Gastrocnemius medialis (tissue), 4 donors: ENCODE data around the gene MRPL22. TPM values are rescaled to one million over a fixed set of nuclear protein-coding genes. Genes with fewer than 3 reads are reported as not detected.

Source experiments
- ATAC-seq, 2 donors: fragments of 150-250 bp; one replicate each; pipeline ENCODE4 v1.9.1; 2016
- DNase-seq, 2 donors: peaks; one replicate each; pipeline ENCODE4 v3.0.0-alpha.2; 2019
- H3K27ac ChIP-seq, 4 donors: fragments of 200-600 bp; sonication (generic); 1 replicate in 1 of 4; 2 replicates in 3 of 4; pipeline ENCODE4 v1.5.1; 2016 to 2018; ENCODE audit warnings: mild to moderate bottlenecking in 2 of 4, moderate library complexity in 1 of 4
- H3K27me3 ChIP-seq, 3 donors: fragments of 200-600 bp; sonication (generic) in 2 of 3; 1 replicate in 1 of 3; 2 replicates in 2 of 3; pipeline versions ENCODE4 v1.5.1 to v1.6.0; 2016 to 2019; ENCODE audit warnings: mild to moderate bottlenecking in 1 of 3, moderate library complexity in 1 of 3
- H3K36me3 ChIP-seq, 2 donors: fragments of 200-600 bp; sonication (generic) in 1 of 2; one replicate each; pipeline ENCODE4 v1.5.1; 2017 to 2018
- H3K4me1 ChIP-seq, 2 donors: fragments of 200-600 bp; sonication (generic) in 1 of 2; one replicate each; pipeline ENCODE4 v1.5.1; 2016 to 2017; ENCODE audit warnings: mild to moderate bottlenecking in 2 of 2
- H3K4me3 ChIP-seq, 4 donors: fragments of 200-600 bp; sonication (generic) in 3 of 4; 1 replicate in 1 of 4; 2 replicates in 3 of 4; pipeline ENCODE4 v1.5.1; 2016 to 2019; ENCODE audit warnings: mild to moderate bottlenecking in 2 of 4
- H3K9me3 ChIP-seq, 3 donors: fragments of 200-600 bp; sonication (generic) in 2 of 3; 1 replicate in 1 of 3; 2 replicates in 2 of 3; pipeline ENCODE4 v1.5.1; 2016 to 2019
- CTCF ChIP-seq, 5 experiments: fragments of 450-650 bp in 3 of 5; fragments of 200-600 bp in 2 of 5; sonication (generic) in 2 of 5; IDR thresholded peaks in 4 of 5; conservative IDR thresholded peaks in 1 of 5; 1 replicate in 4 of 5; 2 replicates in 1 of 5; pipeline ENCODE4 v1.5.1; 2016 to 2019; ENCODE audit warnings: antibody characterized with exemption in 5 of 5, mild to moderate bottlenecking in 3 of 5, moderate library complexity in 3 of 5
- POLR2A ChIP-seq, 2 donors: fragments of 450-650 bp; IDR thresholded peaks; one replicate each; pipeline ENCODE4 v1.6.1; 2017; ENCODE audit warnings: antibody characterized with exemption in 2 of 2, mild to moderate bottlenecking in 2 of 2, moderate library complexity in 2 of 2
- in situ Hi-C, 4 donors: fragments of 200-750 bp; cut with MboI; loops; one replicate each; pipeline versions ENCODE4 v1.15.0 to v1.8.0; 2017; ENCODE audit warnings: low sequenced_read_pairs in 4 of 4
- intact Hi-C: fragments of 100-400 bp; cut with DNase I; formaldehyde crosslinking; loops from one replicate; pipeline ENCODE4 v1.15.1; 2023; ENCODE audit warnings: low total_unique reads
- total RNA-seq, 4 donors: library from RNA; depleted of rRNA; stranded (reverse); fragments of >200 nt; gene quantifications; one replicate each; pipeline versions ENCODE4 v1.1.0 to v1.2.3, GENCODE V29; 2016

MRPL22 gene
- total RNA-seq, result 10 to 100 TPM; 13.6 to 22.5 (median 21.0) TPM

GRCh38 chr5:154940772-154941620 is at the start of gene MRPL22:
MRPL22 (plus strand) TSS chr5:154941073; CDS start chr5:154941111, 38 bp downstream.
- peak; percentile 85 to 89 for ATAC-seq
- intact Hi-C loops, result loop anchor here (2.0 kb wide), 1 partner anchor 186 kb away; the partner anchor contains the start of gene LARP1
- Histone ChIP-seq H3K36me3 (no peaks in the 10 kb centered on the region), H3K4me3 (peak within 1 kb of the TSS; percentile 67 to 80 (median 70)), H3K4me1 (peaks cover 38 to 49% of the 10 kb centered on the region in 2 donors), H3K9me3 (no peaks in the 10 kb centered on the region), H3K27me3 (no peaks in the 10 kb centered on the region), H3K27ac (peak within 1 kb of the TSS; percentile 73 to 85 (median 77))
- in situ Hi-C loops, result no loop called here
- TF ChIP-seq POLR2A (IDR thresholded peaks at IDR 0.05) (peak; percentile 32 to 53), CTCF (IDR thresholded peaks at IDR 0.05 in 4 of 5, conservative IDR thresholded peaks at IDR 0.05 in 1 of 5) (peak in 4 of 5 experiments; percentile 14 to 25 (median 23))
- DNase-seq, result peak; percentile 84 to 91

- intact Hi-C loops, result no loop called here
- no peak overlapping the region for H3K27ac ChIP-seq
- peaks cover 7 to 93% of the 10 kb centered on the region in 2 donors for H3K36me3 ChIP-seq
- H3K4me3 ChIP-seq, result no peak overlapping the region
- ATAC-seq (no peak), DNase-seq (no peak)
- no peaks in the 10 kb centered on the region for H3K4me1 ChIP-seq
- H3K27me3 ChIP-seq, result no peaks in the 10 kb centered on the region
- H3K9me3 ChIP-seq, result no peaks in the 10 kb centered on the region
- TF ChIP-seq CTCF (IDR thresholded peaks at IDR 0.05 in 4 of 5, conservative IDR thresholded peaks at IDR 0.05 in 1 of 5) (no peak), POLR2A (IDR thresholded peaks at IDR 0.05) (no peak)
- in situ Hi-C loops, result no loop called here
Measured at GRCh38 chr5:154892369-154892771, 48.5 kb upstream of the MRPL22 start.

- Histone ChIP-seq H3K9me3 (no peaks in the 10 kb centered on the region), H3K27ac (no peak overlapping the region), H3K4me1 (no peaks in the 10 kb centered on the region), H3K36me3 (peaks cover 7 to 91% of the 10 kb centered on the region in 2 donors), H3K4me3 (no peak overlapping the region), H3K27me3 (no peaks in the 10 kb centered on the region)
- no peak for DNase-seq
- intact Hi-C loops (no loop called here), in situ Hi-C loops (no loop called here)
- ATAC-seq, result no peak
- TF ChIP-seq CTCF (IDR thresholded peaks at IDR 0.05 in 4 of 5, conservative IDR thresholded peaks at IDR 0.05 in 1 of 5) (no peak), POLR2A (IDR thresholded peaks at IDR 0.05) (no peak)
Measured at GRCh38 chr5:154893381-154893780, 47.5 kb upstream of the MRPL22 start.

- Histone ChIP-seq H3K4me1 (no peaks in the 10 kb centered on the region), H3K9me3 (no peaks in the 10 kb centered on the region), H3K27ac (no peak overlapping the region), H3K27me3 (no peaks in the 10 kb centered on the region), H3K36me3 (peaks cover 7 to 91% of the 10 kb centered on the region in 2 donors), H3K4me3 (no peak overlapping the region)
- in situ Hi-C loops (no loop called here), intact Hi-C loops (loop anchor here (5.0 kb wide), 1 partner anchor 34 kb away; no protein-coding TSS in a partner anchor)
- no peak for ATAC-seq
- no peak for DNase-seq
- TF ChIP-seq POLR2A (IDR thresholded peaks at IDR 0.05), result no peak
- TF ChIP-seq CTCF (IDR thresholded peaks at IDR 0.05 in 4 of 5, conservative IDR thresholded peaks at IDR 0.05 in 1 of 5), result no peak
Measured at GRCh38 chr5:154895606-154896561, 45.0 kb upstream of the MRPL22 start.
